Stomach (tissue), 9 donors: ENCODE results near the gene FIGN. TPM values are rescaled to one million over a fixed set of nuclear protein-coding genes. Genes with fewer than 3 reads are reported as not detected.
A peak's percentile ranks its signal among the peaks of the same experiment; 100 is the strongest.

Source experiments
- DNase-seq, 2 donors: peaks; one replicate each; pipeline versions ENCODE4 v3.0.0 to v3.0.0-alpha.2; 2013 to 2019
- H3K27ac ChIP-seq, 5 donors: fragments of 200-600 bp in 4 of 5; sonication (generic) in 4 of 5; one replicate each; pipeline ENCODE4 v1.5.1; 2013 to 2019; ENCODE audit warnings: mild to moderate bottlenecking in 1 of 5, moderate library complexity in 1 of 5
- H3K27me3 ChIP-seq, 3 donors: fragments of 200-600 bp; sonication (generic); one replicate each; pipeline ENCODE4 v1.5.1; 2017 to 2019; ENCODE audit warnings: mixed run types in 1 of 3
- H3K36me3 ChIP-seq, 4 donors: fragments of 200-600 bp; sonication (generic); 1 replicate in 3 of 4; 2 replicates in 1 of 4; pipeline ENCODE4 v1.5.1; 2016 to 2019
- H3K4me1 ChIP-seq, 4 donors: fragments of 200-600 bp; sonication (generic); one replicate each; pipeline ENCODE4 v1.5.1; 2016 to 2019
- H3K4me3 ChIP-seq, 4 donors: fragments of 200-600 bp; sonication (generic) in 3 of 4; one replicate each; pipeline ENCODE4 v1.5.1; 2016 to 2019; ENCODE audit warnings: mild to moderate bottlenecking in 1 of 4
- H3K9me3 ChIP-seq, 4 donors: fragments of 200-600 bp; sonication (generic); one replicate each; pipeline ENCODE4 v1.5.1; 2016 to 2019
- EP300 ChIP-seq: sonication (generic); formaldehyde crosslinking; IDR thresholded peaks from one replicate; pipeline ENCODE4 v1.6.1; 2017; ENCODE audit warnings: antibody characterized with exemption
- POLR2A ChIP-seq, 4 donors: fragments of 450-650 bp; IDR thresholded peaks; one replicate each; pipeline ENCODE4 v1.6.1; 2016; ENCODE audit warnings: antibody characterized with exemption in 4 of 4, control low read depth in 2 of 4, mild to moderate bottlenecking in 1 of 4, moderate library complexity in 1 of 4
- POLR2AphosphoS5 ChIP-seq, 3 donors: sonication (generic); formaldehyde crosslinking; IDR thresholded peaks; one replicate each; pipeline ENCODE4 v1.6.1; 2016; ENCODE audit warnings: antibody characterized with exemption in 3 of 3
- WGBS, 5 donors: extraction: QIAGEN DNeasy Blood & Tissue Kit in 3 of 5; methylation state at CpG; one replicate each; pipeline versions ENCODE4 v1.1.5 to v1.1.7; 2013 to 2018; 5-methylcytosine and 5-hydroxymethylcytosine counted together
- intact Hi-C: fragments of 100-400 bp; cut with DNase I; formaldehyde crosslinking; loops from one replicate; pipeline ENCODE4 v1.15.1; 2023; ENCODE audit warnings: low total_unique reads
- polyA plus RNA-seq, 3 donors: library from polyadenylated mRNA; stranded (reverse); fragments of 200-250 nt; gene quantifications; one replicate each; pipeline ENCODE4 v1.2.3, GENCODE V29; 2013
- total RNA-seq, 5 donors: library from RNA; depleted of rRNA; stranded (reverse); fragments of >200 nt; gene quantifications; one replicate each; pipeline versions ENCODE4 v1.1.0 to v1.2.3, GENCODE V29; 2014 to 2016
- TF ChIP-seq, protein P1 (sequence below), 7 experiments: fragments of 450-650 bp in 4 of 7; fragments of 200-600 bp in 3 of 7; sonication (generic) in 3 of 7; IDR thresholded peaks; one replicate each; pipeline ENCODE4 v1.5.1; 2016 to 2019; ENCODE audit warnings: antibody characterized with exemption in 7 of 7, control low read depth in 2 of 7, mild to moderate bottlenecking in 1 of 7
- donor health status: healthy with polysubstance abuse.
- donor health status: Bipolar disorder and iron deficiency.
- donor health status: healthy.

FIGN gene
- total and polyA plus RNA-seq, 8 donors: 0.33 to 8.9 (median 2.3) TPM

- no peak overlapping the region for H3K4me3 ChIP-seq
- intact Hi-C loops: no loop called here
- H3K9me3 ChIP-seq: no peaks in the 10 kb centered on the region
- H3K4me1 ChIP-seq: no peaks in the 10 kb centered on the region
- no peak for DNase-seq
- no peak overlapping the region for H3K27ac ChIP-seq
- 38 to 69% (median 58%) methylated on average over 1 of the region's 1 CpG for WGBS, 5 donors
- TF ChIP-seq POLR2AphosphoS5 (IDR thresholded peaks at IDR 0.05): no peak
- TF ChIP-seq, protein P1, sequence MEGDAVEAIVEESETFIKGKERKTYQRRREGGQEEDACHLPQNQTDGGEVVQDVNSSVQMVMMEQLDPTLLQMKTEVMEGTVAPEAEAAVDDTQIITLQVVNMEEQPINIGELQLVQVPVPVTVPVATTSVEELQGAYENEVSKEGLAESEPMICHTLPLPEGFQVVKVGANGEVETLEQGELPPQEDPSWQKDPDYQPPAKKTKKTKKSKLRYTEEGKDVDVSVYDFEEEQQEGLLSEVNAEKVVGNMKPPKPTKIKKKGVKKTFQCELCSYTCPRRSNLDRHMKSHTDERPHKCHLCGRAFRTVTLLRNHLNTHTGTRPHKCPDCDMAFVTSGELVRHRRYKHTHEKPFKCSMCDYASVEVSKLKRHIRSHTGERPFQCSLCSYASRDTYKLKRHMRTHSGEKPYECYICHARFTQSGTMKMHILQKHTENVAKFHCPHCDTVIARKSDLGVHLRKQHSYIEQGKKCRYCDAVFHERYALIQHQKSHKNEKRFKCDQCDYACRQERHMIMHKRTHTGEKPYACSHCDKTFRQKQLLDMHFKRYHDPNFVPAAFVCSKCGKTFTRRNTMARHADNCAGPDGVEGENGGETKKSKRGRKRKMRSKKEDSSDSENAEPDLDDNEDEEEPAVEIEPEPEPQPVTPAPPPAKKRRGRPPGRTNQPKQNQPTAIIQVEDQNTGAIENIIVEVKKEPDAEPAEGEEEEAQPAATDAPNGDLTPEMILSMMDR (IDR thresholded peaks at IDR 0.05): no peak
- no peak for TF ChIP-seq EP300
- TF ChIP-seq POLR2A (IDR thresholded peaks at IDR 0.05): no peak
- no peaks in the 10 kb centered on the region for H3K36me3 ChIP-seq
- H3K27me3 ChIP-seq: no peaks in the 10 kb centered on the region
Measured at GRCh38 chr2:163757814-163758213, 22.0 kb upstream of the FIGN start.

- intact Hi-C loops: no loop called here
- H3K4me1 ChIP-seq: no peaks in the 10 kb centered on the region
- no peaks in the 10 kb centered on the region for H3K27me3 ChIP-seq
- no peak for DNase-seq
- H3K27ac ChIP-seq: no peak overlapping the region
- no peaks in the 10 kb centered on the region for H3K36me3 ChIP-seq
- TF ChIP-seq POLR2AphosphoS5 (IDR thresholded peaks at IDR 0.05): no peak
- TF ChIP-seq EP300: no peak
- TF ChIP-seq POLR2A (IDR thresholded peaks at IDR 0.05): no peak
- TF ChIP-seq, protein P1 (IDR thresholded peaks at IDR 0.05): no peak
- WGBS, 5 donors: 50 to 72% (median 61%) methylated on average over 4 of the region's 4 CpGs
- H3K9me3 ChIP-seq: no peaks in the 10 kb centered on the region
- no peak overlapping the region for H3K4me3 ChIP-seq
Measured at GRCh38 chr2:163756588-163756987, 20.8 kb upstream of the FIGN start.

GRCh38 chr2:163755366-163755765, 19.6 kb upstream of the FIGN start:
- H3K27me3 ChIP-seq: no peaks in the 10 kb centered on the region
- H3K4me3 ChIP-seq: no peak overlapping the region
- no peak for DNase-seq
- H3K4me1 ChIP-seq: no peaks in the 10 kb centered on the region
- no peak overlapping the region for H3K27ac ChIP-seq
- intact Hi-C loops: no loop called here
- H3K9me3 ChIP-seq: no peaks in the 10 kb centered on the region
- WGBS, 5 donors: 80 to 91% (median 82%) methylated on average over 2 of the region's 2 CpGs
- TF ChIP-seq POLR2A (IDR thresholded peaks at IDR 0.05) (no peak), EP300 (no peak), POLR2AphosphoS5 (IDR thresholded peaks at IDR 0.05) (no peak)
- TF ChIP-seq, protein P1 (IDR thresholded peaks at IDR 0.05): no peak
- H3K36me3 ChIP-seq: no peaks in the 10 kb centered on the region

- DNase-seq: peak in 1 of 2 donors; percentile 23
- H3K4me1 ChIP-seq: no peaks in the 10 kb centered on the region
- no peaks in the 10 kb centered on the region for H3K36me3 ChIP-seq
- TF ChIP-seq, protein P1 (IDR thresholded peaks at IDR 0.05): no peak
- TF ChIP-seq EP300 (no peak), POLR2A (IDR thresholded peaks at IDR 0.05) (no peak), POLR2AphosphoS5 (IDR thresholded peaks at IDR 0.05) (no peak)
- H3K9me3 ChIP-seq: no peaks in the 10 kb centered on the region
- H3K27me3 ChIP-seq: no peaks in the 10 kb centered on the region
- WGBS, 5 donors: 24 to 44% (median 37%) methylated on average over 2 of the region's 2 CpGs
- intact Hi-C loops: no loop called here
- H3K27ac ChIP-seq: no peak overlapping the region
- H3K4me3 ChIP-seq: no peak overlapping the region
Measured at GRCh38 chr2:163753726-163754125, 17.9 kb upstream of the FIGN start.
